Vagina (tissue), 2 donors: ENCODE data around the gene RALGAPB. TPM values are rescaled to one million over a fixed set of nuclear protein-coding genes. Genes with fewer than 3 reads are reported as not detected.
A peak's percentile ranks its signal among the peaks of the same experiment; 100 is the strongest.

Experiments
- DNase-seq, 2 donors: peaks; one replicate each; pipeline ENCODE4 v3.0.0-alpha.2; 2017; ENCODE audit errors: extremely low spot score in 2 of 2
- H3K27ac ChIP-seq: fragments of 200-600 bp; sonication (generic); one replicate; pipeline ENCODE4 v1.5.1; 2019
- H3K27me3 ChIP-seq: fragments of 200-600 bp; sonication (generic); one replicate; pipeline ENCODE4 v1.5.1; 2019
- H3K36me3 ChIP-seq, 2 donors: fragments of 200-600 bp; sonication (generic); one replicate each; pipeline ENCODE4 v1.5.1; 2017 to 2019
- H3K4me1 ChIP-seq: fragments of 200-600 bp; sonication (generic); one replicate; pipeline ENCODE4 v1.5.1; 2019
- H3K4me3 ChIP-seq, 2 donors: fragments of 200-600 bp; sonication (generic); 1 replicate in 1 of 2; 2 replicates in 1 of 2; pipeline ENCODE4 v1.5.1; 2016 to 2019
- H3K9me3 ChIP-seq: fragments of 200-600 bp; sonication (generic); one replicate; pipeline ENCODE4 v1.5.1; 2019
- CTCF ChIP-seq, 3 experiments: fragments of 450-650 bp in 2 of 3; fragments of 200-600 bp in 1 of 3; sonication (generic) in 1 of 3; IDR thresholded peaks; one replicate each; pipeline ENCODE4 v1.5.1; 2017 to 2019; ENCODE audit warnings: antibody characterized with exemption in 3 of 3, mild to moderate bottlenecking in 2 of 3, moderate library complexity in 2 of 3
- POLR2A ChIP-seq, 2 donors: fragments of 450-650 bp; IDR thresholded peaks; one replicate each; pipeline ENCODE4 v1.6.1; 2017; ENCODE audit warnings: antibody characterized with exemption in 2 of 2, mild to moderate bottlenecking in 2 of 2, moderate library complexity in 2 of 2
- POLR2AphosphoS5 ChIP-seq, 2 donors: sonication (generic); formaldehyde crosslinking; IDR thresholded peaks; one replicate each; pipeline ENCODE4 v1.9.0; 2017; ENCODE audit warnings: antibody characterized with exemption in 2 of 2, mild to moderate bottlenecking in 2 of 2, low read depth in 1 of 2; ENCODE audit not compliant: insufficient read depth in 1 of 2
- intact Hi-C: fragments of 100-400 bp; cut with DNase I; formaldehyde crosslinking; loops from one replicate; pipeline ENCODE4 v1.15.1; 2023
- microRNA counts, 2 donors: library from miRNA; unstranded; fragments of <30 nt; microRNA quantifications; one replicate each; lab custom pipeline; 2016 to 2017
- microRNA-seq: library from miRNA; unstranded; fragments of <30 nt; microRNA quantifications from one replicate; pipeline ENCODE4, GENCODE V29; 2017; ENCODE audit warnings: borderline number of aligned reads, borderline replicate concordance
- small RNA-seq: library from RNA; depleted of rRNA; stranded (forward); fragments of <200 nt; gene quantifications from one replicate; pipeline ENCODE3, GENCODE V24; 2016
- total RNA-seq: library from RNA; depleted of rRNA; stranded (reverse); fragments of >200 nt; gene quantifications from one replicate; pipeline ENCODE4 v1.2.3, GENCODE V29; 2016

RALGAPB gene
- total RNA-seq, 1 donor from 2014 or later = 45.2 TPM

GRCh38 chr20:38620441-38620840 is 147.8 kb downstream of the RALGAPB start:
- H3K27me3 ChIP-seq = no peaks in the 10 kb centered on the region
- no peak overlapping the region for H3K4me3 ChIP-seq
- no peaks in the 10 kb centered on the region for H3K4me1 ChIP-seq
- TF ChIP-seq POLR2A (IDR thresholded peaks at IDR 0.05) (no peak), POLR2AphosphoS5 (IDR thresholded peaks at IDR 0.05; ENCODE audit: insufficient read depth in 1 of 2, low read depth in 1 of 2) (no peak), CTCF (IDR thresholded peaks at IDR 0.05) (no peak)
- no peaks in the 10 kb centered on the region for H3K36me3 ChIP-seq
- H3K9me3 ChIP-seq = no peaks in the 10 kb centered on the region
- DNase-seq = no peak
- intact Hi-C loops = no loop called here
- no peak overlapping the region for H3K27ac ChIP-seq

- H3K9me3 ChIP-seq = no peaks in the 10 kb centered on the region
- intact Hi-C loops = no loop called here
- H3K36me3 ChIP-seq = no peaks in the 10 kb centered on the region
- H3K4me3 ChIP-seq = no peak overlapping the region
- TF ChIP-seq POLR2A (IDR thresholded peaks at IDR 0.05) (no peak), POLR2AphosphoS5 (IDR thresholded peaks at IDR 0.05; ENCODE audit: insufficient read depth in 1 of 2, low read depth in 1 of 2) (no peak)
- no peak for DNase-seq
- no peaks in the 10 kb centered on the region for H3K27me3 ChIP-seq
- H3K4me1 ChIP-seq = no peaks in the 10 kb centered on the region
- H3K27ac ChIP-seq = no peak overlapping the region
These were observed 150.4 kb downstream of the RALGAPB start for GRCh38 chr20:38623061-38623460.

GRCh38 chr20:38624084-38624483 is 151.4 kb downstream of the RALGAPB start:
- intact Hi-C loops = no loop called here
- no peak for DNase-seq
- Histone ChIP-seq H3K4me1 (no peaks in the 10 kb centered on the region), H3K4me3 (no peak overlapping the region), H3K27ac (no peak overlapping the region), H3K27me3 (no peaks in the 10 kb centered on the region), H3K9me3 (no peaks in the 10 kb centered on the region), H3K36me3 (no peaks in the 10 kb centered on the region)
- TF ChIP-seq POLR2A (IDR thresholded peaks at IDR 0.05) (no peak), POLR2AphosphoS5 (IDR thresholded peaks at IDR 0.05; ENCODE audit: insufficient read depth in 1 of 2, low read depth in 1 of 2) (no peak), CTCF (IDR thresholded peaks at IDR 0.05) (no peak)

GRCh38 chr20:38625896-38626295 is 153.3 kb downstream of the RALGAPB start:
- Histone ChIP-seq H3K27me3 (no peaks in the 10 kb centered on the region), H3K36me3 (no peaks in the 10 kb centered on the region), H3K9me3 (no peaks in the 10 kb centered on the region), H3K27ac (no peak overlapping the region), H3K4me1 (no peaks in the 10 kb centered on the region), H3K4me3 (no peak overlapping the region)
- no peak for DNase-seq
- TF ChIP-seq POLR2A (IDR thresholded peaks at IDR 0.05) = no peak
- no peak for TF ChIP-seq CTCF (IDR thresholded peaks at IDR 0.05)
- TF ChIP-seq POLR2AphosphoS5 (IDR thresholded peaks at IDR 0.05; ENCODE audit: insufficient read depth in 1 of 2, low read depth in 1 of 2) = no peak
- intact Hi-C loops = no loop called here

- H3K27ac ChIP-seq = no peak overlapping the region
- no peaks in the 10 kb centered on the region for H3K4me1 ChIP-seq
- no peaks in the 10 kb centered on the region for H3K9me3 ChIP-seq
- no peaks in the 10 kb centered on the region for H3K27me3 ChIP-seq
- no peak overlapping the region for H3K4me3 ChIP-seq
- no peak for DNase-seq
- H3K36me3 ChIP-seq = no peaks in the 10 kb centered on the region
- TF ChIP-seq POLR2AphosphoS5 (IDR thresholded peaks at IDR 0.05; ENCODE audit: insufficient read depth in 1 of 2, low read depth in 1 of 2) = no peak
- no peak for TF ChIP-seq CTCF (IDR thresholded peaks at IDR 0.05)
- no peak for TF ChIP-seq POLR2A (IDR thresholded peaks at IDR 0.05)
- intact Hi-C loops = no loop called here
These were observed 154.4 kb downstream of the RALGAPB start for GRCh38 chr20:38626921-38627659.

MicroRNAs within 50 kb of the gene (microRNA counts, 767-probe panel; counts per million panel counts)
- microRNA hsa-miR-548o-3p (lab: Ali Mortazavi, UCI) = 238 to 261 counts per million in 2 donors

Small RNA genes lying within 50 kb of the gene (microRNA-seq; reads per million reads assigned to microRNA genes)
- not detected for gene MIR548O2

Small RNA genes lying within 50 kb of the gene (small RNA-seq; reads per million reads assigned to genes)
- gene MIR548O2 (not detected), gene RF00056 (not detected), gene SNORA60 (23.5 reads per million, percentile 95 among the genes with 10 or more reads in this experiment), gene SNORA71A (12.6 reads per million, percentile 94 among the genes with 10 or more reads in this experiment), gene SNORA71B (11.3 reads per million, percentile 93 among the genes with 10 or more reads in this experiment), gene SNORA71C (2.8 reads per million, percentile 72 among the genes with 10 or more reads in this experiment), gene SNORA71D (240 reads per million, percentile 98 among the genes with 10 or more reads in this experiment), gene SNORA71E (not detected)

Other genes with a start within 250 kb of the RALGAPB start
- gene KIAA1755, start 212.1 kb upstream of the RALGAPB start, total RNA-seq = 2.7 TPM
- not detected for gene BPI, start 168.7 kb upstream of the RALGAPB start, total RNA-seq
- 0.98 TPM for gene LBP, start 126.4 kb upstream of the RALGAPB start, total RNA-seq
- 37.3 TPM for gene SNHG17, start 37.5 kb upstream of the RALGAPB start, total RNA-seq
- gene ADIG, start 108.4 kb downstream of the RALGAPB start, total RNA-seq = not detected
- gene ARHGAP40, start 129.0 kb downstream of the RALGAPB start, total RNA-seq = 21.9 TPM